Measurements from ENCODE around the gene RNF135. TPM values are rescaled to one million over a fixed set of nuclear protein-coding genes. Genes with fewer than 3 reads are reported as not detected.

Gene RNF135
- 4.2 and 9.8 TPM in 2 replicates for total RNA-seq (ENCODE audit: low replicate concordance)

DNA sequence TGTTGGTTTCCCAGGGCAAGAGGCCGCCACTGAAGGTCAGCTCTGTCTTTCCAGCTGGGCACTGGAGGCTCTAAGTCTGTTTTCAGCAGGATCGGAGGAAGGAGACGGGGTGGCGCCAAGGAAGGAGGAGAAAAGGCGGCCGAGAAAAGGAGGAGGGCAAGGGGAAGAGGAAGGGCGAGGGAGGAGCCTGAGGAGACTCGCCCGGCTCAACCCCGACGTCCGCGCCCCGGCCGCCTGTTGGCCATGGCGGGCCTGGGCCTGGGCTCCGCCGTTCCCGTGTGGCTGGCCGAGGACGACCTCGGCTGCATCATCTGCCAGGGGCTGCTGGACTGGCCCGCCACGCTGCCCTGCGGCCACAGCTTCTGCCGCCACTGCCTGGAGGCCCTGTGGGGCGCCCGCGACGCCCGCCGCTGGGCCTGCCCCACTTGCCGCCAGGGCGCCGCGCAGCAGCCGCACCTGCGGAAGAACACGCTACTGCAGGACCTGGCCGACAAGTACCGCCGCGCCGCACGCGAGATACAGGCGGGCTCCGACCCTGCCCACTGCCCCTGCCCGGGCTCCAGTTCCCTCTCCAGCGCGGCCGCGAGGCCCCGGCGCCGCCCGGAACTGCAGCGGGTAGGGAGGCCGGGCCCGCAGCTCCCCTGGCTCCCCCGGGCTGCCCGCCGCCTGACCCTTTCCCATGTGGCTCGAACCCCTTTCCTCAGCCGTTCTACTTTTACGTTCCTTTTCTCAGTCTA is at the start of gene RNF135:
TSS of gene RNF135 (plus strand) at position 209 of the 737 bp plus-strand sequence. CDS start at position 244, 35 bp downstream.
- Mint-ChIP-seq H3K36me3 (peaks cover 17% of the 10 kb centered on the region), H3K27ac (peak within 1 kb of the TSS; percentile 97), H3K9me3 (peaks cover 16% of the 10 kb centered on the region), H3K4me1 (peaks cover 26% of the 10 kb centered on the region), H3K27me3 (ENCODE audit: insufficient read depth, low read depth) (peaks cover 9% of the 10 kb centered on the region), H3K4me3 (peak within 1 kb of the TSS; percentile 90)
- peak; percentile 87 for DNase-seq (ENCODE audit: low spot score)
- Histone ChIP-seq H3K4me1 (peaks cover 4% of the 10 kb centered on the region), H3K4me3 (peak within 1 kb of the TSS; percentile 51), H3K9me3 (ENCODE audit: low read depth) (no peaks in the 10 kb centered on the region), H3K27ac (peak within 1 kb of the TSS; percentile 13), H3K36me3 (no peaks in the 10 kb centered on the region), H3F3A (ENCODE audit: low read depth) (peaks cover 23% of the 10 kb centered on the region), H4K20me1 (ENCODE audit: low read depth) (no peaks in the 10 kb centered on the region), H2AFZ (replicated peaks) (peak within 1 kb of the TSS; percentile 87), H3K27me3 (no peaks in the 10 kb centered on the region), H3K4me2 (peak within 1 kb of the TSS; percentile 73), H3K9ac (no peak within 1 kb of the TSS), H3K79me2 (ENCODE audit: low read depth) (peaks cover 22% of the 10 kb centered on the region)
- TF ChIP-seq EZH2phosphoT487 (IDR thresholded peaks at IDR 0.05) (no peak), EZH2 (IDR thresholded peaks at IDR 0.05) (peak; percentile 22)
- TF ChIP-seq, protein P1, sequence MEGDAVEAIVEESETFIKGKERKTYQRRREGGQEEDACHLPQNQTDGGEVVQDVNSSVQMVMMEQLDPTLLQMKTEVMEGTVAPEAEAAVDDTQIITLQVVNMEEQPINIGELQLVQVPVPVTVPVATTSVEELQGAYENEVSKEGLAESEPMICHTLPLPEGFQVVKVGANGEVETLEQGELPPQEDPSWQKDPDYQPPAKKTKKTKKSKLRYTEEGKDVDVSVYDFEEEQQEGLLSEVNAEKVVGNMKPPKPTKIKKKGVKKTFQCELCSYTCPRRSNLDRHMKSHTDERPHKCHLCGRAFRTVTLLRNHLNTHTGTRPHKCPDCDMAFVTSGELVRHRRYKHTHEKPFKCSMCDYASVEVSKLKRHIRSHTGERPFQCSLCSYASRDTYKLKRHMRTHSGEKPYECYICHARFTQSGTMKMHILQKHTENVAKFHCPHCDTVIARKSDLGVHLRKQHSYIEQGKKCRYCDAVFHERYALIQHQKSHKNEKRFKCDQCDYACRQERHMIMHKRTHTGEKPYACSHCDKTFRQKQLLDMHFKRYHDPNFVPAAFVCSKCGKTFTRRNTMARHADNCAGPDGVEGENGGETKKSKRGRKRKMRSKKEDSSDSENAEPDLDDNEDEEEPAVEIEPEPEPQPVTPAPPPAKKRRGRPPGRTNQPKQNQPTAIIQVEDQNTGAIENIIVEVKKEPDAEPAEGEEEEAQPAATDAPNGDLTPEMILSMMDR (IDR thresholded peaks at IDR 0.05): peak; percentile 38

GRCh38 chr17:30921544-30922196 is 49.2 kb upstream of the RNF135 start, which contains the start of gene ADAP2:
Gene ADAP2 (plus strand): TSS chr17:30921945. CDS start chr17:30922015, 70 bp downstream.
- Histone ChIP-seq H2AFZ (replicated peaks) (peak within 1 kb of the TSS; percentile 95), H3F3A (ENCODE audit: low read depth) (peaks cover 8% of the 10 kb centered on the region), H3K9ac (no peak within 1 kb of the TSS), H3K9me3 (ENCODE audit: low read depth) (no peaks in the 10 kb centered on the region), H4K20me1 (ENCODE audit: low read depth) (no peaks in the 10 kb centered on the region), H3K27me3 (peaks cover 68% of the 10 kb centered on the region), H3K4me3 (peak within 1 kb of the TSS; percentile 59), H3K27ac (no peak within 1 kb of the TSS), H3K4me1 (no peaks in the 10 kb centered on the region), H3K4me2 (peak within 1 kb of the TSS; percentile 89), H3K36me3 (no peaks in the 10 kb centered on the region), H3K79me2 (ENCODE audit: low read depth) (no peaks in the 10 kb centered on the region)
- Mint-ChIP-seq H3K27me3 (ENCODE audit: insufficient read depth, low read depth) (peaks cover 43% of the 10 kb centered on the region), H3K4me1 (peaks cover 18% of the 10 kb centered on the region), H3K4me3 (peak within 1 kb of the TSS; percentile 84), H3K9me3 (no peaks in the 10 kb centered on the region), H3K36me3 (no peaks in the 10 kb centered on the region), H3K27ac (no peak within 1 kb of the TSS)
- peak; percentile 76 for DNase-seq (ENCODE audit: low spot score)
- TF ChIP-seq EZH2 (IDR thresholded peaks at IDR 0.05): peak; percentile 18
- TF ChIP-seq, protein P1 (IDR thresholded peaks at IDR 0.05): no peak
- TF ChIP-seq EZH2phosphoT487 (IDR thresholded peaks at IDR 0.05): no peak

GRCh38 chr17:30922235-30923030 is 48.4 kb upstream of the RNF135 start:
- Histone ChIP-seq H2AFZ (replicated peaks) (peak overlapping the region; percentile 95), H3K9ac (no peak overlapping the region)

More at GRCh38 chr17:30922235-30923030, 48.4 kb upstream of the RNF135 start:
- Mint-ChIP-seq H3K4me3 (peak overlapping the region; percentile 84), H3K4me1 (peaks cover 18% of the 10 kb centered on the region), H3K36me3 (no peaks in the 10 kb centered on the region), H3K9me3 (no peaks in the 10 kb centered on the region), H3K27ac (no peak overlapping the region), H3K27me3 (ENCODE audit: insufficient read depth, low read depth) (peaks cover 44% of the 10 kb centered on the region)
- Histone ChIP-seq H3K4me3 (peak overlapping the region; percentile 59), H4K20me1 (ENCODE audit: low read depth) (no peaks in the 10 kb centered on the region), H3K4me1 (no peaks in the 10 kb centered on the region), H3K9me3 (ENCODE audit: low read depth) (no peaks in the 10 kb centered on the region), H3K27ac (no peak overlapping the region), H3K27me3 (peaks cover 65% of the 10 kb centered on the region), H3F3A (ENCODE audit: low read depth) (peaks cover 8% of the 10 kb centered on the region), H3K36me3 (no peaks in the 10 kb centered on the region), H3K79me2 (ENCODE audit: low read depth) (no peaks in the 10 kb centered on the region), H3K4me2 (peak overlapping the region; percentile 89)
- peak; percentile 32 for DNase-seq (ENCODE audit: low spot score)
- TF ChIP-seq EZH2 (IDR thresholded peaks at IDR 0.05) (peak; percentile 92), EZH2phosphoT487 (IDR thresholded peaks at IDR 0.05) (peak; percentile 93)
- TF ChIP-seq, protein P1 (IDR thresholded peaks at IDR 0.05): no peak

Measured in neural progenitor cell (in vitro differentiated cells).